T-helper 2 cell treated with Interferon-gamma antibody and Interleukin-4, amounts not matched to agents 5 μg/mL and 100 μg/mL, for 36 hours (primary cell): ENCODE results near the gene SLC35F1.

Experiments
- DNase-seq: peaks from one replicate; pipeline ENCODE4 v3.0.0; 2021; ENCODE audit warnings: low spot score
- H3K27ac Mint-ChIP-seq: one replicate; pipeline ENCODE4 v1.8.0; 2021; ENCODE audit warnings: mild to moderate bottlenecking, mixed read lengths
- H3K27me3 Mint-ChIP-seq: one replicate; pipeline ENCODE4 v1.8.0; 2021; ENCODE audit warnings: low read depth, mixed read lengths
- H3K36me3 Mint-ChIP-seq: one replicate; pipeline ENCODE4 v1.8.0; 2021; ENCODE audit warnings: low read depth, mixed read lengths
- H3K4me1 Mint-ChIP-seq: one replicate; pipeline ENCODE4 v1.8.0; 2021; ENCODE audit warnings: low read depth, mixed read lengths
- H3K4me3 Mint-ChIP-seq: one replicate; pipeline ENCODE4 v1.8.0; 2022; ENCODE audit warnings: mild to moderate bottlenecking, moderate library complexity, mixed read lengths
- H3K9me3 Mint-ChIP-seq: one replicate; pipeline ENCODE4 v1.8.0; 2021; ENCODE audit warnings: mixed read lengths

Gene SLC35F1

GRCh38 chr6:118324116-118324515 is 417.1 kb downstream of the SLC35F1 start:
- Mint-ChIP-seq H3K27me3 (peaks cover 4% of the 10 kb centered on the region), H3K27ac (no peak overlapping the region), H3K4me1 (no peaks in the 10 kb centered on the region), H3K9me3 (no peaks in the 10 kb centered on the region), H3K4me3 (no peak overlapping the region), H3K36me3 (no peaks in the 10 kb centered on the region)
- no peak for DNase-seq

GRCh38 chr6:118325220-118325860 is 418.3 kb downstream of the SLC35F1 start:
- Mint-ChIP-seq H3K36me3 (no peaks in the 10 kb centered on the region), H3K27me3 (peaks cover 4% of the 10 kb centered on the region), H3K27ac (no peak overlapping the region), H3K9me3 (no peaks in the 10 kb centered on the region), H3K4me1 (no peaks in the 10 kb centered on the region), H3K4me3 (no peak overlapping the region)
- no peak for DNase-seq

GRCh38 chr6:118326712-118327111 is 419.6 kb downstream of the SLC35F1 start:
- no peak overlapping the region for H3K4me3 Mint-ChIP-seq
- peaks cover 4% of the 10 kb centered on the region for H3K27me3 Mint-ChIP-seq
- H3K9me3 Mint-ChIP-seq, result no peaks in the 10 kb centered on the region
- DNase-seq, result no peak
- no peaks in the 10 kb centered on the region for H3K36me3 Mint-ChIP-seq
- H3K27ac Mint-ChIP-seq, result no peak overlapping the region
- no peaks in the 10 kb centered on the region for H3K4me1 Mint-ChIP-seq

- Mint-ChIP-seq H3K27me3 (peaks cover 4% of the 10 kb centered on the region), H3K4me3 (no peak overlapping the region), H3K27ac (no peak overlapping the region), H3K4me1 (no peaks in the 10 kb centered on the region), H3K9me3 (no peaks in the 10 kb centered on the region), H3K36me3 (no peaks in the 10 kb centered on the region)
- no peak for DNase-seq
Observed at GRCh38 chr6:118327237-118327636, 420.2 kb downstream of the SLC35F1 start.

GRCh38 chr6:118333772-118334171 is 426.7 kb downstream of the SLC35F1 start:
- Mint-ChIP-seq H3K4me3 (no peak overlapping the region), H3K9me3 (no peaks in the 10 kb centered on the region), H3K4me1 (no peaks in the 10 kb centered on the region), H3K36me3 (no peaks in the 10 kb centered on the region), H3K27me3 (peaks cover 2% of the 10 kb centered on the region), H3K27ac (no peak overlapping the region)
- no peak for DNase-seq

- no peak for DNase-seq
- Mint-ChIP-seq H3K4me1 (no peaks in the 10 kb centered on the region), H3K4me3 (no peak overlapping the region), H3K27ac (no peak overlapping the region), H3K27me3 (peaks cover 2% of the 10 kb centered on the region), H3K9me3 (no peaks in the 10 kb centered on the region), H3K36me3 (no peaks in the 10 kb centered on the region)
Observed at GRCh38 chr6:118334634-118335033, 427.6 kb downstream of the SLC35F1 start.

- Mint-ChIP-seq H3K4me3 (no peak overlapping the region), H3K36me3 (no peaks in the 10 kb centered on the region), H3K9me3 (no peaks in the 10 kb centered on the region), H3K27ac (no peak overlapping the region), H3K27me3 (peaks cover 2% of the 10 kb centered on the region), H3K4me1 (no peaks in the 10 kb centered on the region)
- no peak for DNase-seq
Observed at GRCh38 chr6:118335325-118335816, 428.3 kb downstream of the SLC35F1 start.

GRCh38 chr6:118344014-118344670 is 437.1 kb downstream of the SLC35F1 start:
- Mint-ChIP-seq H3K27me3 (no peaks in the 10 kb centered on the region), H3K4me3 (no peak overlapping the region), H3K36me3 (no peaks in the 10 kb centered on the region), H3K9me3 (peaks cover 13% of the 10 kb centered on the region), H3K4me1 (no peaks in the 10 kb centered on the region), H3K27ac (no peak overlapping the region)
- DNase-seq, result no peak

GRCh38 chr6:118350881-118351430 is 443.9 kb downstream of the SLC35F1 start:
- H3K36me3 Mint-ChIP-seq, result no peaks in the 10 kb centered on the region
- no peak overlapping the region for H3K4me3 Mint-ChIP-seq
- peaks cover 6% of the 10 kb centered on the region for H3K4me1 Mint-ChIP-seq
- peaks cover 3% of the 10 kb centered on the region for H3K9me3 Mint-ChIP-seq
- no peak overlapping the region for H3K27ac Mint-ChIP-seq
- no peak for DNase-seq
- peaks cover under 1% of the 10 kb centered on the region for H3K27me3 Mint-ChIP-seq

- Mint-ChIP-seq H3K27ac (no peak overlapping the region), H3K4me1 (peaks cover 6% of the 10 kb centered on the region), H3K9me3 (peaks cover 3% of the 10 kb centered on the region), H3K4me3 (no peak overlapping the region), H3K36me3 (no peaks in the 10 kb centered on the region), H3K27me3 (peaks cover 7% of the 10 kb centered on the region)
- DNase-seq, result no peak
Observed at GRCh38 chr6:118353564-118353963, 446.5 kb downstream of the SLC35F1 start.

- Mint-ChIP-seq H3K4me1 (peaks cover 6% of the 10 kb centered on the region), H3K27ac (no peak overlapping the region), H3K36me3 (no peaks in the 10 kb centered on the region), H3K9me3 (peaks cover 3% of the 10 kb centered on the region), H3K4me3 (no peak overlapping the region), H3K27me3 (peaks cover 14% of the 10 kb centered on the region)
- DNase-seq, result no peak
Observed at GRCh38 chr6:118354641-118355040, 447.6 kb downstream of the SLC35F1 start.

- Mint-ChIP-seq H3K27ac (no peak overlapping the region), H3K9me3 (peaks cover under 1% of the 10 kb centered on the region), H3K4me3 (no peak overlapping the region), H3K4me1 (peaks cover 6% of the 10 kb centered on the region), H3K27me3 (peaks cover 14% of the 10 kb centered on the region), H3K36me3 (no peaks in the 10 kb centered on the region)
- no peak for DNase-seq
Observed at GRCh38 chr6:118356054-118356453, 449.0 kb downstream of the SLC35F1 start.

- Mint-ChIP-seq H3K4me1 (peaks cover 6% of the 10 kb centered on the region), H3K27me3 (peaks cover 14% of the 10 kb centered on the region), H3K4me3 (no peak overlapping the region), H3K36me3 (no peaks in the 10 kb centered on the region), H3K27ac (no peak overlapping the region), H3K9me3 (no peaks in the 10 kb centered on the region)
- DNase-seq, result no peak
Observed at GRCh38 chr6:118356686-118357085, 449.6 kb downstream of the SLC35F1 start.
